Common myeloid progenitor, CD34-positive (primary cell): ENCODE measurements around the gene MMD. TPM values are rescaled to one million over a fixed set of nuclear protein-coding genes. Genes with fewer than 3 reads are reported as not detected.
"Not testable (repeated sequence)": the region's sequence is repeated elsewhere in the genome, so short reads cannot be mapped to it uniquely, and the experiment has no call there.

Experiments
- CTCF ChIA-PET: fragments of 350-600 bp; sonication (Branson Sonifier 250); formaldehyde crosslinking; loops from one replicate; lab custom pipeline; 2021; ENCODE audit warnings: antibody characterized with exemption; lab: Charles Lee
- POLR2A ChIA-PET: fragments of 350-600 bp; sonication (Branson Sonifier 250); formaldehyde crosslinking; loops from one replicate; lab custom pipeline; 2021; ENCODE audit warnings: antibody characterized with exemption; lab: Charles Lee
- DNase-seq, 3 donors: peaks; one replicate each; pipeline versions ENCODE4 v3.0.0 to v3.0.0-alpha.2; 2013
- H3K27ac ChIP-seq, 2 experiments: 1 replicate in 1 of 2; 2 replicates in 1 of 2; pipeline ENCODE4 v1.7.0; 2013; ENCODE audit warnings: inconsistent platforms in 2 of 2, low read length in 2 of 2, mild to moderate bottlenecking in 2 of 2, low read depth in 1 of 2, moderate library complexity in 1 of 2; ENCODE audit not compliant: severe bottlenecking in 2 of 2, insufficient read depth in 1 of 2, poor library complexity in 1 of 2
- H3K27me3 ChIP-seq, 5 experiments: replicated peaks in 2 of 5; 1 replicate in 3 of 5; 2 replicates in 2 of 5; pipeline versions ENCODE4 v1.6.1 to v1.7.0; 2013; ENCODE audit warnings: low read length in 4 of 5, mild to moderate bottlenecking in 2 of 5, moderate library complexity in 2 of 5, inconsistent platforms in 1 of 5; ENCODE audit not compliant: insufficient read depth in 5 of 5, control insufficient read depth in 4 of 5
- H3K36me3 ChIP-seq, 4 experiments: 1 replicate in 2 of 4; 2 replicates in 2 of 4; pipeline versions ENCODE4 v1.6.1 to v1.7.0; 2013; ENCODE audit warnings: low read length in 3 of 4, control low read depth in 1 of 4, mild to moderate bottlenecking in 1 of 4; ENCODE audit not compliant: control insufficient read depth in 4 of 4, insufficient read depth in 4 of 4
- H3K4me1 ChIP-seq, 4 experiments: 1 replicate in 3 of 4; 2 replicates in 1 of 4; pipeline versions ENCODE4 v1.6.1 to v1.7.1; 2013; ENCODE audit warnings: low read length in 3 of 4, mild to moderate bottlenecking in 3 of 4, control low read depth in 1 of 4, inconsistent platforms in 1 of 4, moderate library complexity in 1 of 4; ENCODE audit not compliant: control insufficient read depth in 4 of 4, insufficient read depth in 4 of 4; ENCODE audit errors: control extremely low read depth in 1 of 4
- H3K4me3 ChIP-seq, 7 experiments: 1 replicate in 4 of 7; 2 replicates in 3 of 7; pipeline versions ENCODE4 v1.5.1 to v1.7.0; 2013; ENCODE audit warnings: mild to moderate bottlenecking in 7 of 7, low read length in 6 of 7, moderate library complexity in 6 of 7, inconsistent platforms in 2 of 7, low read depth in 2 of 7, control low read depth in 1 of 7; ENCODE audit not compliant: insufficient read depth in 4 of 7, control insufficient read depth in 1 of 7; ENCODE audit errors: extremely low read depth in 1 of 7
- H3K9me3 ChIP-seq, 5 experiments: 1 replicate in 4 of 5; 2 replicates in 1 of 5; pipeline versions ENCODE4 v1.6.1 to v1.7.1; 2013; ENCODE audit warnings: low read length in 4 of 5, mild to moderate bottlenecking in 2 of 5, inconsistent platforms in 1 of 5, low read depth in 1 of 5, moderate library complexity in 1 of 5; ENCODE audit not compliant: control insufficient read depth in 4 of 5, insufficient read depth in 2 of 5; ENCODE audit errors: control extremely low read depth in 1 of 5
- WGBS: methylation state at CpG from one replicate; pipeline ENCODE4 v1.1.5; 2013; ENCODE audit not compliant: insufficient coverage; 5-methylcytosine and 5-hydroxymethylcytosine counted together
- polyA plus RNA-seq: library from polyadenylated mRNA; unstranded; fragments of 120-200 nt; gene quantifications from one replicate; pipeline ENCODE4 v1.2.1, GENCODE V29; 2013

The MMD gene
- 11.4 TPM for polyA plus RNA-seq

GRCh38 chr17:55421179-55421934 is at the start of gene MMD:
MMD (minus strand) TSS chr17:55421835; CDS start chr17:55421695, 140 bp downstream.
- peaks cover 0 to 4% (median 0%) of the 10 kb centered on the region in 5 experiments for H3K9me3 ChIP-seq
- 0% methylated on average over 38 of the region's 62 CpGs for WGBS
- ChIA-PET POLR2A (interaction anchor here (1.5 kb wide), 1 partner anchor 26 kb away, joined by 3 read pairs; no protein-coding TSS in a partner anchor), CTCF (interaction anchor here (1.4 to 1.9 kb wide), 2 partner anchors 10 to 91 kb away, joined by 4 to 5 read pairs; no protein-coding TSS in a partner anchor)
- peak within 1 kb of the TSS; percentile 61 to 83 for H3K27ac ChIP-seq
- peaks cover 12 to 33% (median 22%) of the 10 kb centered on the region in 4 experiments for H3K4me1 ChIP-seq
- no peak for DNase-seq
- peak within 1 kb of the TSS; percentile 60 to 98 (median 87) for H3K4me3 ChIP-seq
- H3K36me3 ChIP-seq = peaks cover 0 to 8% (median 0%) of the 10 kb centered on the region in 4 experiments
- no peaks in the 10 kb centered on the region for H3K27me3 ChIP-seq

GRCh38 chr17:55466671-55467070 is 45.0 kb upstream of the MMD start:
- CTCF ChIA-PET = interaction anchor here (1.2 kb wide), 1 partner anchor 48 kb away, joined by 3 read pairs; no protein-coding TSS in a partner anchor
- DNase-seq = no peak
- H3K4me1 ChIP-seq = no peaks in the 10 kb centered on the region
- H3K36me3 ChIP-seq = no peaks in the 10 kb centered on the region
- 77% methylated on average over 5 of the region's 7 CpGs for WGBS
- POLR2A ChIA-PET = no interaction called here
- no peak overlapping the region for H3K4me3 ChIP-seq
- no peaks in the 10 kb centered on the region for H3K9me3 ChIP-seq
- H3K27ac ChIP-seq = no peak overlapping the region
- peaks cover 0 to 6% (median 5%) of the 10 kb centered on the region in 5 experiments for H3K27me3 ChIP-seq

GRCh38 chr17:55465771-55466170 is 44.1 kb upstream of the MMD start:
- DNase-seq, H3K36me3 ChIP-seq, H3K4me1 ChIP-seq, H3K4me3 ChIP-seq, H3K9me3 ChIP-seq, H3K27ac ChIP-seq, POLR2A ChIA-PET, H3K27me3 ChIP-seq: not testable (repeated sequence)
- WGBS = 90% methylated on average over 4 of the region's 4 CpGs
- CTCF ChIA-PET = interaction anchor here (1.6 kb wide), 1 partner anchor 10 kb away, joined by 5 read pairs; no protein-coding TSS in a partner anchor

- WGBS = 0% methylated on average over 2 of the region's 2 CpGs
- Histone ChIP-seq H3K27me3 (peaks cover 0 to 6% (median 4%) of the 10 kb centered on the region in 5 experiments), H3K9me3 (no peaks in the 10 kb centered on the region), H3K4me1 (no peaks in the 10 kb centered on the region), H3K4me3 (no peak overlapping the region), H3K27ac (no peak overlapping the region), H3K36me3 (no peaks in the 10 kb centered on the region)
- peak in 2 of 3 donors; percentile 32 to 37 for DNase-seq
- ChIA-PET POLR2A (no interaction called here), CTCF (no interaction called here)
These were observed 42.0 kb upstream of the MMD start for GRCh38 chr17:55463600-55463999.

GRCh38 chr17:55462711-55463110 is 41.1 kb upstream of the MMD start:
- Histone ChIP-seq H3K27me3 (peaks cover 0 to 6% (median 4%) of the 10 kb centered on the region in 5 experiments), H3K36me3 (no peaks in the 10 kb centered on the region), H3K4me3 (no peak overlapping the region), H3K4me1 (no peaks in the 10 kb centered on the region), H3K27ac (no peak overlapping the region), H3K9me3 (no peaks in the 10 kb centered on the region)
- CTCF ChIA-PET = no interaction called here
- POLR2A ChIA-PET = no interaction called here
- DNase-seq = no peak

GRCh38 chr17:55462234-55462633 is 40.6 kb upstream of the MMD start:
- H3K27ac ChIP-seq = no peak overlapping the region
- ChIA-PET POLR2A (no interaction called here), CTCF (no interaction called here)
- H3K36me3 ChIP-seq = no peaks in the 10 kb centered on the region
- H3K27me3 ChIP-seq = peaks cover 0 to 6% (median 4%) of the 10 kb centered on the region in 5 experiments
- H3K9me3 ChIP-seq = no peaks in the 10 kb centered on the region
- no peaks in the 10 kb centered on the region for H3K4me1 ChIP-seq
- WGBS = no CpG with 5 or more reads among the region's 1 CpG
- DNase-seq = no peak
- H3K4me3 ChIP-seq = no peak overlapping the region

- Histone ChIP-seq H3K36me3 (no peaks in the 10 kb centered on the region), H3K27ac (no peak overlapping the region), H3K9me3 (no peaks in the 10 kb centered on the region), H3K4me1 (no peaks in the 10 kb centered on the region), H3K4me3 (no peak overlapping the region), H3K27me3 (no peaks in the 10 kb centered on the region)
- ChIA-PET POLR2A (no interaction called here), CTCF (no interaction called here)
- DNase-seq = peak in 2 of 3 donors; percentile 28 to 42
- 97% methylated on average over 7 of the region's 7 CpGs for WGBS
These were observed 37.3 kb upstream of the MMD start for GRCh38 chr17:55458978-55459377.
